GDM1 (cell line): Measurements from ENCODE around the gene GAK.

Source experiments
- DNase-seq: peaks from one replicate; lab custom pipeline; 2025; lab: John Stamatoyannopoulos, UW

Gene GAK

DNA sequence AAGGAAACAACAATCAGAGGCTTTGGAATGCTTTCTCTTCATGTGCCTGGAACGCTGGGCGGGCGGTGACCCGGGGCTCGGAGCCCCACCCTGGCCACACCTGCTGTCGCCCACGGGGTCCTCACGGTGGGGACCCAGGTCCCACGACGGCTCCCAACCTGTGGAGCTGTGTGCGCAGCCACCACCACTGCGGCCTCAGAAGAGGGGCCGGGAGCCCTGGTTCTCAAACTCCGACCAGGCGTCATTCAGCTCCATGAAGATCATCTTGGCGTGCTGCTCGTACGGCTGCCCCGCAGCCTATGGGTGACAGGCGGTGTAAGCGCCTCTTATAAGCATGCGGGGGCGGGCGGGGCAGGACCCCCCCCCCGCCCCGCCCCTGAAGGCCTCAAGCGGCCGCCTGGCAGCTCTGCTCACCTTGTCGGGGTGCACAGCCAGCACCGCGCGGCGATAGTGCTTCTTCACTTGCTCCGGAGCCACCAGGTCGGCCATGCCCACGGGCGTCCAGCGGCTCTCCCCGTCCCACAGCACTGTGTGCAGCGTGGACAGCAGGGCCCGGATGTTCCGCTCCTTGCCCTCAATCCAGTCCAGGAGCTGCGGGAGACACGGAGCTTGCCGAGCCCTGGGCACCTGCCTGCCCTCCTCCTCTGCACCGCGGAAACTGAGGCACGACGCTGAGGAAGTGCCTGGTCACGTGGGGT lies 82.5 kb downstream of the GAK start:
- no peak for DNase-seq

DNA sequence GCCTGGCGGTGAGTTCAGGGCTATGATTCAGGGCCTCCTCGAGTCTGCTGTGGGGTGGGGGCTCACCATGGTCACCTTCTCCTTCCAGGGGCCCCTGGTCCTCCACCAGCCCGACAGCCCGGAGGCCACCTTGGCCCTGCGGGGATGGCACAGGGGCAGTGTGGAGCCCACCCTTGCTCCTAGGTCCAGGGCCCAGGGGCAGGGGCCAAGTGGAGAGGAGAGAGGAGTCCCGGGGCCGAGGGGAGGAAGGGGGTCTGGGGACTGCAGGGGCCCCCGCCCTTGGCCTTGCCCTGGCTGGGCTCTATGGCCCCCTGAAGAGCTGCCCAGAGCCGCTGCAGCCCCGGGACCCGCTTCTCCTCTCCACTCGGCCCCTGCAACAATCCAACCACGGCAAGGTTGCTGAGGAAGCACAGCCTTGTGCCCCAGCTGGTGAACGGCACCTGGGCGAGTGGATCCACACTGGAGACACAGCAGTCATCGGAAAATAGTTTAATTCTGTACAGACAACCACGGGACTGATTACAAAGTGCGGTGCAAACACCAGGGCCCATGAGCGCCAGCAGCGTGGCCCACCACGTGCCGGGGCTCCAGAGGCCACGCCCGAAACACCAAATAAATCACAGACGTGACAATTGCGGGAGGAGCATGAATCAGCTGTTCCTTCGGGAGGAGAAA lies 83.2 kb downstream of the GAK start:
- no peak for DNase-seq

DNA sequence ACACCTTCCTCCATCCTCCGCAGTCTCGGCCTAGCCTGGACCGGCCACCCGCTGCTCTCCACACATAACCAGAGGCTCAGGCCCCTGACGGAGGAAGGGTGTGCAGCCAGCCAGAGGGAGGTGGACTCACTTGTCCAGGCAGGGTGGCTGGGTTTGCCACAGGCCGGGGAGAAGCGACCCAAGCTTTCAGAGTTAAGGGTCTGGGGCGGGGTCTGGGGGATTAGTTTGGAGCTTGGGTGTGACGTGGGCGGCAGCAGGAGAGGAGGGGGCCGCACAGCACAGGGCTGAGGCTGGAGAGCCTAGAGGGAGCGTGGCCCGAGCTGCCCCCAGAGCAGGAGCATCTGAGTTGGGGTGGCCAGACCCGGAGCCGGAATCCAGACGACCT lies 83.8 kb downstream of the GAK start:
- no peak for DNase-seq

DNA sequence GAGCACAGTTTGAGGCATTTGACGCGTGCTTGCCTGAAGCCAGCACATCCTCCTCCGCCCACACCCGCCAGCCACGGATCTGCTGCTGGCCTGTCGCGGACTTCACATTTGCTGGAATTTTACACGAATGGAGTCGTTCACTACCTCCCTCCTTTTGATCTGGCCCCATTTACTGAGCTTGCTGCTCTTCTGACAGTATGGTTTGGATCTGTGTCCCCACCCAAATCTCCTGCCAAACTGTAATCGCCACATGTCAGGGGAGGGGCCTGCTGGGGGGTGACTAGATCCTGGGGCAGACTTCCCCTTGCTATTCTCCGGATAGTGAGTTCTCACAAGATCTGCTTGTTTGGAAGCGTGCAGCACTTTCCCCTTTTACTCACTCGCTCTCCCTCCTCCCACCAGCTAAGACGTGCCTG lies 86.3 kb downstream of the GAK start:
- DNase-seq, result no peak

DNA sequence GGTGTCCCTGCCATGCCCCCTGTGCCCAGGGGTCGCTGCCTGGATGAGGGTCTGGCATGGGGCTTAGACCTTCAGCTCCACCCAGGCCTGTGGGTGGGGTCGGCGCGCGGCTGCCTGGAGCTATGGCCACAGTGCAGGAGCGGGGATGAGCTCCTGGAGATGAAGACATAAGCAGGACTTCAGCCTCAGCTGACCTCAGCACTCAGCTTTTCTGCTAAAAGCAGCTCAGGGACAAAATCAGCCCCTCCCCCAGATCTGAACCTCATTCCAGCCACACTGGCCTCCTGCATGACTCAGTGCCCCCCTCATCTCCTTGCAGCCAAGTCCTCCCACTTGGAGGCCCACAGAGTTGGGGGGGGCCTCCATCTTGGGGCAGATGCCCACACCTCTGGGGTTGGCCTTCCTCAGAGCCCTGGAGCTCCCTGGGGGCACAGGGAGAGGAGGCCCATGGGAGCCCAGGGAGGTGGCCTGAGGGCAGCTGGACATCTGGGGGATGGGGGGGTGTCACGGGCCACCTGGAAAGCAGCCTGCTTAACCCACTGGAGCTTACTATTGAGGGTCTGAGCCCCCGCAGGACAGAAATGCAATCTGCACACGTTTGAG lies 86.8 kb downstream of the GAK start:
- no peak for DNase-seq

DNA sequence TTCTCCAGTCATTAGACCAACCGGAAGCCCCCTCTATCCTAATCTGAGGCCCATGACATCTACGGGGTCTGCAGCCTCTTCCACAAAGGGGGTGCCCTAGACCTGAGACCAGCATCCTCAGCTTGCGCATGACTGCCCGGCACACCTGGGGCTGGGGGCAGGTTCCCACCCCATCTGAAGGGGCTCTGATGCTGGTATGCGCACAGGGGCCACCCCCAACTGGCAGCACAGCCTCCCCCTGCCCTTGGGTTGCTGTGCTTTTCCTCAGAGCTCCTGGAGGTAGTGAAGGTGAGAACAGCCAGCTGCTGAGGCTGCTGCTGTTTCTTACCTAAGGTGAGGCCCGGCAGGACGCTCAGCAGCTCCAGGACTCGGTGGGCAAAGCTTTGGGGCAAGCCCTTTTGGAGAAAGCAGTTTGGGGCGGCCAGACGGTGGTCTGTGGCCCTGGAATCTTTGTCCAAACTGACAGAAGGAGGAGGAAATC lies 87.3 kb downstream of the GAK start:
- DNase-seq, result no peak

DNA sequence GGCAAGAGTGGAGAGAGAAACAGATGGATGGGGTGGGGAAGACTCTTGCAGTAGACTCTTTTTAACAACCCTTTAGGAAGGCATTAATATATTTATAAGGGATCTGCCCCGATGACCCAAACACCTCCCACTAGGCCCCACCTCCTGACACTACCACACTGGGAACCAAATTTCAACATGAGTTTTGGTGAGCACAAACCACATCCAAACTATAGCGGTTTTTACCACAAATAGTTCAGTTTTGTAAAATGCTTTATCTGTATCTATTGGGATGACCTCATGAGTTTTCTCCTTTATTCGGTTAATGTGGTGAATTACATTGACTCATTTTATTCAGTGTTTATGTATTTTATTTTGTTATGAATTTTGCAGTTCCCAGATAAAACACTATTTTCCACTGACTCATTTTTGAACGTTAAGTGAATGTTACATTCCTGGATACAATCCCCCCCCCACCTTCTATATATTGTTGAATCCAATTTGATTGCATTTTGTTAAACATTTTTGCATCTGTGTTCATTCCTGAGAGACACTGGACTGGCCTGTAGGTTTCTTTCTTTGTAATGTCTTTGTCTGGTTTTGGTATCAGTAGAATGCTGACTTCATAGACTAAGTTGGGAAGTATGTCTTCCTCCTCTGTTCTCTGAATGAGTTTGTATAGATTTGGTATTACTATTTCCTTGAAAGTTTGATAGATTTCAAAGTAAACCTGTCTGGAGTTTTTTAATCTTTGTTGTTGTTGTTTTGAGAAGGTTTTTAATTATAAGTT lies 92.3 kb downstream of the GAK start:
- DNase-seq, result no peak

DNA sequence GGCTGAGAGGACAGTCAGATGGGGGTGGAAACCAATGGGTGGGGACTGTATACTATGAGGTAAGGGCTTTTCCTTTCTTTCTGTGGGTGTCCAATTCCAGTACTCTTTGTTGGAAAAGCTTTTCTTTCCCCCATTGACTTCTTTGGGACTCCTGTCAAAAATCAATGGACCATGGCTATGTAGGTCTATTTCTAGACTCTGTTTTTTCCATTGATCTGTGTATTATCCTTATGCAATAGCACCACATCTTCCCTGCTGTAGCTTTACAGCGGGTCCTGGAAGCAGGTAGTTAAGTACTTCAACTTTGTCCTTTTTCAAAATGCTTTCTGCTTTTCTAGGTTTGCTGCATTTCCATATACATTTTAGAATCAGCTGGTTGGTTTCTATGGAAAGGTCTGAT lies 94.3 kb downstream of the GAK start:
- DNase-seq, result no peak

DNA sequence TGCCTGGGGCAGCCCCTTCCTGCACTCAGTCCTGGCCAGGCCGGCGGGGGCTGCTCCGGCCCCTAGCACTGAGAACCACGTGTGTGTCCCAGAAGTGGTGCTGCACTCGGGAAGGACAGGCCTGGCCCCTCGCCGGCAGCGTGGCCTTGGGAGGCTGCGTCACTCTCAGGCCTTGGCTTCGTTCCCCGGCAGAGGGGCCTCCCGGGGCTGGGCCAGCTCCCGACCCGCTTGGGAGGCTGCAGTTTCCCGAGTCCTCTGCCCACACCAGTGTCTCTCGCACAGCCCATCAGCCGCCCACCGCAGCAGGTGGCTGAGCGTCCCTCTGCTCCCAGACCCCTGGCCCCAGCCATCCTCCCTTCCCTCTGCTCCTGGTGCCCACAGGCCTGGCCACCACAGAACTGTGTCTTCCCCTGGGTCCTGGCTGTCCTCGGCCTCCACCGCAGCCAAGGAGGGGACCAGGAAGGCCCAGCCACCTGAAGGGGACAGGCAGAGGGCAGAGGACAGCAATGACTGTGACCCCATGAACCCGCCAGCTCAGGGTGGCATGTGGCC lies 95.3 kb downstream of the GAK start:
- no peak for DNase-seq

DNA sequence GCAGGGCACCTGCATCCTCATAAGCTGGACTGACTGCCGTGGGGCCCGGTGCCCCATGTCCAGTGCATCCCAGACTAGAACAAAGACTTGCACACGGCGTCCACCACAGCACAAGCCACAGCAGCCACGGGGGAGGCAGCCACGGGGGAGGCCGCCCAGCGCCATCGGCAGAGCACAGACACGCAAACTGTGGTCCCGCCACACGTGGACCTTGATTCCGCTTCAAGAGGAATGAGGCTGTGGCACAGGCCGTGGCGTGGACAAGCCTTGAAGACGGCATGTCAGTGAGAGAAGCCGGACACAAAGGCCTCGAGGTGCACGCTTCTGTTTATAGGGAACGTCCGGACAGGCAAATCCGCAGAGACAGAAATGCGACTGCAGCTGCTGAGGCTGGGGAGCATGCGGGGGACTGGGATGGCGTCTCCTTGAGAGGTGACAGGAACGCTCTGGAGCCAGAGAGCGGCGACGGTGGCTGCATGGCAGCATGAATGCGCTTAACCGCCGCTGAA lies 96.1 kb downstream of the GAK start:
- DNase-seq, result no peak

DNA sequence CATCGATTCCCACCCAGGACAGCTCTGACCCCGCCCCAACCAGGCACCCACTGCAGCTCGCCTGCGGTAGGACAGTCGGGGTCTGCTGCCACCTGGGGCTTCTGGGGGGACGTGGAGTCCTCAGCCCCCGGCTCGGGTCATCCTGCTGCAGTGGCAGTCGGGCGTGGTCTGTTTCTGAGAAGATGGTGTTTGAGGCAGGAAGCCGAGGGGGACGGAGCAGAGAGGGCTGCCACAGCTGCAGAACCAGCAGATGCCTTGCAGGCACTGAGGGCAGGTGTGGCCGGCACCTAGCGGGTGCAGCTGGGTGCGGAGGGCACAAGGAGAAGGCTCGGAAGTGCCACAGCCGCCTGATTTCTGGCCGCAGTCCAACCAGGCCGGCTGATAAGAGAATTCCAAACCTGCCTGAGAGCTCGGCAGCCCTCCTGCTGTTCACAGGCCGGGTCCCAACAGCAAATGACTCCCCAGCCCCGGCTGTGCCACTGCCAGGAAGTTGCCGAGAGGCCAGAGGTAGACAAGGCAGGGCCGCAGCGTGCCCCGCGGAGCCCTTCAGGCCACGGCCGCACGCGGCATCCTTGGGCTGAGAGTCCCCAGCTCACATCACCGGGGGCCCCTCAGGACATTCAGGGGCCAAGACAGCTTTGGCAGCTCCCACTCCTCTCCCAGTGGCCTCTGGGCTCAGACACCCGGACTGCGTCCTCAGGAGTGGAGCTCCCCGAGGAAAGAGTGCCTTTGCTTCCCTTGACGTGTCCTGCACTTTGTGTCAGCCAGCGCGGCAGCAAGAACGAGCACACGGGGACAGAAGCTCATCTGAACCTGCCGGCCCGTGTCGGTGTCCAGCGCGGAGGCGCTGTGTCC lies 96.7 kb downstream of the GAK start:
- no peak for DNase-seq

DNA sequence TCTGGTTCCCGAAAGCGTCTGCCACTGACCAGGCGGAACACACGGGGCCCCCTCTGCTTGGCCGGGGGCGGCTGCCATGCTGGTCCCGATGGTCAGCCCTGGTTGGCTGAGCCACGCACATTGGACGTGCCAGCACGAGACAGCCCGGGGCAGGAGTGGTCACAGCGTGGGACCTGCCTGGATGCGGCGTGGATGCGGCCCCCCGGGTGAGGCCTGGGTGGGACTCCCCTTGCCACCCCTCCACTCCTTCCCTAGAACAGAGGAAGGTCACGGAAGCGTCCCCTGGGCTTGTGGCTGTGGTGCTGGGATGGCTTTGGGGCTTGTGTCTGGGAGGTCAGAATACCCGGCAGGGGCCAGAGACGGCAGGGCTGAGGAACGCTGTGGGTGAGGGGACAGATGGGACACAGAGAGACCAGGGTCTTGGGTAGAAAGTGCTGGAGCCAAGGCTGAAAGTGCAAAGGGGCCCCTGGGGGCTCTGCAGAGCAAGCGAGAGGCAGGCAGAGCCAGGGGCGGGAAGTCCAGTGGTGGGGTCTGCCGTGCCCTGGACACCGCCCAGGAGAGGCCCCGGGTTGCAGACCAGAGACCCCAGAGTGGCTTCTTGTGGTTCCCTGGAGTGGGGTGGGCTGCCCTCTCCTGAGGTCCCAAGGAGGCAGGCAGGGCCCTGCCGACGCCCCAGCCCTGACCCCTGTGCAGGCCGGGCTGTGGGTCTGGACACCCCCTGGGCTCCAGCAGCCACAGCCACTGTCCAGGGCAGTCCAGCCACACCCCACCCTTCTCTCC lies 97.6 kb downstream of the GAK start:
- no peak for DNase-seq

DNA sequence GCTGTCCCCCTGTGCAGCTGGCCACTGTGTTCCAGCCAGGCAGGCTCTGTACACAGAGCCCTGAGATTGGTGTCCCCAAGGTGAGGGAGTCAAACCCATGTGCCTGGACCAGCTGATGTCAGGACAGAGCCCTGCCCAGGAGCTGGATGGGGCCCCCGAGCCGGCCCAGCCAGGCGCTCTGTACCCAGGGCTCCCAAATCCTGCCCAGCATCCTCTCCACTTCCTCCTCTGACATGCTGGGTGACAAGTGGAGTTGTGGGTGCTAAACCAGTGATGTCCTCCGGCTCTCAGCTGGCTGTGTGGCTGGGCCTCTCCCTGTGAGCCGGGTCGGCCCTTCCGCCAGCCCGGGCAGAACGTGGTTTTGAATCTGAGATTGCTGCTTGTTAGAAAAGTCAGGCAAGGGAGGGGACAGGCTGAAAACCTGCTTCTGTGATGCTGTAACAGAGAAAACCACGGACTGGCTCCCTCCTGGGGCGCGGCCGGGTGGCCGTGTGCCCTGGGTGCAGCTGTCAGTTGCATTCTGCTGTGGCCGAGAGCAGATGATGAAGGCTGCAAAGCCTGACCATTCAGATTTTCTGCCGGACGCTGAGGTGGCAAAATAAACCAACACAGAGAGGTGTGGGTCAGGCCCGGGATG lies 98.3 kb downstream of the GAK start:
- DNase-seq, result no peak

DNA sequence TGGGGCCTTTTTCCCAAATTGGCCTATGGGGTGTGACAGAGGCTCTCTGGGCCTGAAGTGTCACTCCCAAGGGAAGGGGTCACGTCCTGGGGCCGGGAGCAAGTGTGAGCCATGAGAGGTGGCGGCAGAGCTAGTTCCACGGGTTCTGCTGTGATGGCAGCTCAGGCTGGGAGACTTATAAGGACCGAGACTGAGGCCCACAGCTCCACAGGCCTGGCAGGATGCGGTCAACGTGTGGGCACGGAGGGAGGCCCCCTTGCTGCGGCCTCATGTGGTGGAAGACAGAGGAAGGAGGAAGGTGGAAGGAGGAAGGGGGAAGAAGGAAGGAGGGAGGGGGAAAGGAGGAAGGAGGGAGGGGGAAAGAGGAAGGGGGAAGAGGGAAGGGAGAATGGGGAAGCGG lies 99.0 kb downstream of the GAK start:
- DNase-seq, result no peak

DNA sequence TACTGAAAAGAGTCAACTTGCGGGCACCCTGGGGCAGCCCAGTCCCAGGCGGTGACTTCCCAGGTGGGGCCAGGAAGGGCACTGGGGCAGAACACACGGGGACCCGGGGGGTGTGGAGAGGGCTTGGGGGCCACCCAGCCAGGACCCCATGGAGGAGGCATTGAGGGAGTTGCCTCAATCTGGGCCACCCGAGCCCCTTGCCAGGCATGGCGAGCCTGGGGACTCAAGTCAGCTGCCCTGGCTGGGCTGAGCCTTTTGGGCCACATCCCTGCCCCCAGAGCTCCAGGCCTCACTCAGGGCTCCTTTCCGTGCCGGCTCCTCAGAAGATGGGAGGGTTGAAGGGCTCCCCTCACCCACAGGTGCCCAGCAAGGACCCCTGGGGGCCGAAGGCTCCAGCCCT lies 99.6 kb downstream of the GAK start:
- no peak for DNase-seq

DNA sequence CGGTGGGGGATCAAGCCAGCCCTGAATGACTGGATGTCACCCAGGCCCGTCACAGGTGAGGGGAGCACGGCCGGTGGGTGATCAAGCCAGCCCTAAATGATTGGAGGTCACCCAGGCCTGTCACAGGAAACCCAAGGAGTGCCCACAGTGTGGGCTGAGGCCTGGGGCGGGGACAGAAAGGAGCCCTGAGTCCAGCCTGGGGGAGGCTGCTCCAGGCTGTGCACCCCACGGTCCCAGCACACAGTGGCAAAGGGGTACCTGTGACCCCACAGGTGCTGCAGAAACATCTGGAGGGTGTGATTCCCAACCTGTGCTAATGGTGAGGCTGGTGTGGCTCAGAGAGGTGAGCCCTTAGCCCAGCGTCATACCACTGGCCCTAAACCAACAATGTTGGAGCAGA lies 100.0 kb downstream of the GAK start:
- DNase-seq, result no peak

DNA sequence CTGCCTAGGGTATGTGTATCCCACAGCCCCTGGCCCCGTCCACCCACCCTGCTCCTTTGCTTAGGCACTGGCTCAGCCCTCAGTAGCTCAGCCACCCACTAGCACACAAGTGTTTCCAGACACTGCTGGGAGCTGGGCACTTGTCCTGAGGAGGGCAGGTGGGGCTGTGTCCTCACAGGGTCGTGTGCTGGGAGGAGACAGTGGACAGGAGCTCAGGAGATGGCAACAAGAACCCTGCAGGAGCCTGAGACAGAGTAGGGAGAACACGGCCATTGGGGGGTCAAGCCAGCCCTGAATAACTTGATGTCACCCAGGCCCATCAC lies 100.7 kb downstream of the GAK start:
- no peak for DNase-seq

DNA sequence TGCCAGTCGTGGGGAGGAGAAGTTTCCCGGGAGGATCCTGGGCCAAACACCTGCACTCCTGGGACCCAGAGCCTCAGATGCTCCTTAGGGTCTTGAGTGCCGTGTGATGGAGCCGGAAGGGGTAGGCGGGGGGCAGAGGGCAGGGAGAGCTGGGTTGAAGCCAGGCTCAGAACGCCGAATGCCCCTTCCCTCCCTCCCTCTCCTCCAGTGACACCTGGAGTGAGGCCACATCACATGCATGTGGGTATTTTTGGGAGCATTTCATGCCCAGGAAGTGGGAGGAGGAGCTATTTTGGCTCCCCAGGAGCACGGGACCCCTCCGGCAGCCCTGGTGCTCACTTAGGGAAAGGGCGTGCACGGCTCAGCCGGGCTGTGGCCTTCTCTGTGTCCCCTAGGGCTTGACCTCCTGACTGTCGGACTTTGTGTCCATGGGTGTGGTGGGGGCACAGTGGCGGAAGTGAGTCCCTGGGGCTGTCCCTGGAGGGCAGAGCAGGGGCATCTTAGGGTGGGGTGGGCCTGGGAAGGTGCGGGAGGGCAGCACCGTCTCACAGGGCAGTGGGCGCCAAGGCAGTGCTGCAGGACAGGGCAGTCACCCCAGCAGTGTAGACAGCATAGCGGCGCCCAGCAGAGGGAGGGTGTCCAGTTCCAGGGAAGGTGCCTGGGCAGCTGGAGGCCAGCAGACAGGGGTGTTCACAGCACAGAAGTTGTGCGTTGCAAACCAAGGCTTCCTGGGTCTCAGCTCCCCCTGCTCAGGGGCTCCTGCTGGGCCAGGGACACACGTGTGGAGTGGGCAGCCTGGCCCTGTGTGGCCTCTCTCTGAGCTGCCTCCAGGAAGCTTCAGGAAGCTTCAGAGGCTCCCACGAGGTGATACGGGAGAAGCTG lies 101.3 kb downstream of the GAK start:
- DNase-seq, result no peak
